ENCODE data around the gene ARL9.

Gene ARL9

GRCh38 chr4:56531823-56532222 lies 26.2 kb downstream of the ARL9 start:
- no peak for DNase-seq (ENCODE audit: low read depth)

- no peak for DNase-seq (ENCODE audit: low read depth)
These were observed 26.6 kb downstream of the ARL9 start for GRCh38 chr4:56532239-56532638.

- no peak for DNase-seq (ENCODE audit: low read depth)
These were observed 30.3 kb downstream of the ARL9 start for GRCh38 chr4:56535915-56536314.

GRCh38 chr4:56537147-56537546 lies 31.6 kb downstream of the ARL9 start:
- DNase-seq (ENCODE audit: low read depth), result no peak

- no peak for DNase-seq (ENCODE audit: low read depth)
These were observed 35.2 kb downstream of the ARL9 start for GRCh38 chr4:56540826-56541225.

- peak; percentile 87 for DNase-seq (ENCODE audit: low read depth)
These were observed 39.1 kb downstream of the ARL9 start for GRCh38 chr4:56544573-56545131.

- DNase-seq (ENCODE audit: low read depth), result no peak
These were observed 45.1 kb downstream of the ARL9 start for GRCh38 chr4:56550642-56551041.

- DNase-seq (ENCODE audit: low read depth), result no peak
These were observed 45.9 kb downstream of the ARL9 start for GRCh38 chr4:56551516-56551915.

GRCh38 chr4:56552273-56552672 lies 46.7 kb downstream of the ARL9 start:
- DNase-seq (ENCODE audit: low read depth), result no peak

- DNase-seq (ENCODE audit: low read depth), result no peak
These were observed 64.5 kb downstream of the ARL9 start for GRCh38 chr4:56570041-56570440.

Measured in activated T-cell treated with anti-CD3 and anti-CD28 coated beads for 1 hour (primary cell).